ENCODE measurements around the gene HIVEP3.

DNA sequence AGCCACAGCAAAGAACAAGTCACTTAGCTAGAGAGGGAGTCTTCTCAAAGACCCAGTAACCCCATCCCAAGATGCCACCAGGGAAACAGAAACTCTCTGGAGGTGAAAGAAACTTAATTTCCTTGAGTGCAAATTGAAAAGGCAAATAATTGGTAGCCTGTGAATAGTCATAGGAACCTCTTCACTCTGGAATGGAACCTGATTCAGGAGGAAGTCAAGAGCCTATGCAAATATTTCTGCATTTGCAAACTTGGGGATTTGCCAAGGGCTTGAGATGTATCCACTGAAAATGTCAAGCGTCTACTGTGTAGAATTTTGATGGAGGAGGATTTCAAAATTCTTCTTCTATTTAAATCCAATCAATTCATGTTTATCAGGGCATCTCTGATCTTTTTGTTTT is 5.7 kb downstream of the HIVEP3 start:
- TF ChIP-seq CTCF (IDR thresholded peaks at IDR 0.05) (no peak), POLR2A (IDR thresholded peaks at IDR 0.05) (no peak)

All from heart left ventricle (tissue), 13 donors.